Measurements from ENCODE around the gene MIF4GD. TPM values are rescaled to one million over a fixed set of nuclear protein-coding genes. Genes with fewer than 3 reads are reported as not detected.

MIF4GD gene
- total RNA-seq, 2 experiments from 2014 or later: 29.4 to 32.4 TPM

GRCh38 chr17:75246404-75246803 is 24.6 kb downstream of the MIF4GD start:
- no peak for TF ChIP-seq CTCF (IDR thresholded peaks at IDR 0.05)
- Histone ChIP-seq H3K27me3 (ENCODE audit: control insufficient read depth in 1 of 2, insufficient read depth in 2 of 2, low read length in 2 of 2) (no peaks in the 10 kb centered on the region), H3K4me3 (ENCODE audit: low read length) (no peak overlapping the region), H3K36me3 (ENCODE audit: insufficient read depth, low read length) (peaks cover 51% of the 10 kb centered on the region), H3K9me3 (ENCODE audit: control insufficient read depth in 1 of 2, insufficient read depth in 1 of 2, low read length in 2 of 2) (no peaks in the 10 kb centered on the region), H3K4me1 (ENCODE audit: insufficient read depth, low read length) (peaks cover 65% of the 10 kb centered on the region), H3K27ac (ENCODE audit: low read depth in 1 of 2, low read length in 2 of 2) (no peak overlapping the region)
- Mint-ChIP-seq H3K36me3 (ENCODE audit: low read depth) (peaks cover 77% of the 10 kb centered on the region), H3K27me3 (no peaks in the 10 kb centered on the region), H3K4me1 (ENCODE audit: low read depth) (peaks cover 44% of the 10 kb centered on the region), H3K27ac (no peak overlapping the region), H3K9me3 (no peaks in the 10 kb centered on the region), H3K4me3 (no peak overlapping the region)
- ChIA-PET POLR2A (interaction anchor here (0.6 to 1.3 kb wide), 2 partner anchors 15 to 63 kb away, joined by 3 to 5 read pairs; partner anchors contain the start of genes GGA3 and MRPS7), CTCF (no interaction called here)
- ATAC-seq (ENCODE audit: poor library complexity) (no peak), DNase-seq (no peak)
- intact Hi-C loops (cut with DNase I, micrococcal nuclease): no loop called here

GRCh38 chr17:75245011-75245410 is 26.0 kb downstream of the MIF4GD start:
- Histone ChIP-seq H3K27me3 (ENCODE audit: control insufficient read depth in 1 of 2, insufficient read depth in 2 of 2, low read length in 2 of 2) (no peaks in the 10 kb centered on the region), H3K4me1 (ENCODE audit: insufficient read depth, low read length) (peaks cover 61% of the 10 kb centered on the region), H3K9me3 (ENCODE audit: control insufficient read depth in 1 of 2, insufficient read depth in 1 of 2, low read length in 2 of 2) (no peaks in the 10 kb centered on the region), H3K36me3 (ENCODE audit: insufficient read depth, low read length) (peaks cover 65% of the 10 kb centered on the region), H3K4me3 (ENCODE audit: low read length) (no peak overlapping the region), H3K27ac (ENCODE audit: low read depth in 1 of 2, low read length in 2 of 2) (no peak overlapping the region)
- ATAC-seq (ENCODE audit: poor library complexity) (no peak), DNase-seq (no peak)
- Mint-ChIP-seq H3K36me3 (ENCODE audit: low read depth) (peaks cover 88% of the 10 kb centered on the region), H3K27ac (peak overlapping the region; percentile 33), H3K4me3 (no peak overlapping the region), H3K4me1 (ENCODE audit: low read depth) (peaks cover 33% of the 10 kb centered on the region), H3K27me3 (no peaks in the 10 kb centered on the region), H3K9me3 (no peaks in the 10 kb centered on the region)
- POLR2A ChIA-PET: interaction anchor here (1.0 kb wide), 1 partner anchor 62 kb away, joined by 3 read pairs; the partner anchor contains the start of gene SUMO2
- TF ChIP-seq CTCF (IDR thresholded peaks at IDR 0.05): no peak
- intact Hi-C loops (cut with DNase I, micrococcal nuclease): no loop called here
- CTCF ChIA-PET: interaction anchor here (1.4 to 5.2 kb wide), 2 partner anchors 25 to 44 kb away, joined by 3 to 25 read pairs; partner anchors contain the start of genes MIF4GD and SLC25A19

- H3K4me1 Mint-ChIP-seq (ENCODE audit: low read depth): peaks cover 25% of the 10 kb centered on the region
- no peak overlapping the region for H3K4me3 ChIP-seq (ENCODE audit: low read length)
- H3K36me3 ChIP-seq (ENCODE audit: insufficient read depth, low read length): peaks cover 70% of the 10 kb centered on the region
- no peaks in the 10 kb centered on the region for H3K9me3 ChIP-seq (ENCODE audit: control insufficient read depth in 1 of 2, insufficient read depth in 1 of 2, low read length in 2 of 2)
- no peak overlapping the region for H3K4me3 Mint-ChIP-seq
- H3K27me3 Mint-ChIP-seq: no peaks in the 10 kb centered on the region
- no peaks in the 10 kb centered on the region for H3K27me3 ChIP-seq (ENCODE audit: control insufficient read depth in 1 of 2, insufficient read depth in 2 of 2, low read length in 2 of 2)
- ATAC-seq (ENCODE audit: poor library complexity): peak; percentile 21
- H3K36me3 Mint-ChIP-seq (ENCODE audit: low read depth): peaks cover 85% of the 10 kb centered on the region
- no peak overlapping the region for H3K27ac ChIP-seq (ENCODE audit: low read depth in 1 of 2, low read length in 2 of 2)
- no peaks in the 10 kb centered on the region for H3K9me3 Mint-ChIP-seq
- ChIA-PET POLR2A (interaction anchor here (0.5 to 1.0 kb wide), 2 partner anchors 29 to 61 kb away, joined by 3 read pairs; partner anchors contain the start of gene SUMO2), CTCF (interaction anchor here (1.4 to 5.2 kb wide), 2 partner anchors 26 to 45 kb away, joined by 3 to 25 read pairs; partner anchors contain the start of genes MIF4GD and SLC25A19)
- intact Hi-C loops (cut with DNase I, micrococcal nuclease): no loop called here
- peak overlapping the region; percentile 19 for H3K27ac Mint-ChIP-seq
- TF ChIP-seq CTCF (IDR thresholded peaks at IDR 0.05): no peak
- DNase-seq: peak in 3 of 14 experiments; percentile 23 to 51 (median 50)
- H3K4me1 ChIP-seq (ENCODE audit: insufficient read depth, low read length): peaks cover 55% of the 10 kb centered on the region
Measured at GRCh38 chr17:75244133-75244866, 26.7 kb downstream of the MIF4GD start.

All from CD4-positive, alpha-beta T cell (primary cell).